DOHH2 (cell line): ENCODE results near the gene PSMB2.

Experiments
- EZH2phosphoT487 ChIP-seq: fragments of 200-600 bp; sonication (generic); IDR thresholded peaks from 2 replicates; pipeline ENCODE4 v1.6.1; 2017; ENCODE audit warnings: borderline replicate concordance, mild to moderate bottlenecking, antibody characterized with exemption, low read length, moderate library complexity, mixed read lengths
- TF ChIP-seq, protein P1 (sequence below): fragments of 200-600 bp; sonication (generic); IDR thresholded peaks from one replicate; pipeline ENCODE4 v1.5.1; 2014; ENCODE audit warnings: antibody characterized with exemption, mild to moderate bottlenecking, low read depth, low read length; ENCODE audit not compliant: poor library complexity, severe bottlenecking

DNA sequence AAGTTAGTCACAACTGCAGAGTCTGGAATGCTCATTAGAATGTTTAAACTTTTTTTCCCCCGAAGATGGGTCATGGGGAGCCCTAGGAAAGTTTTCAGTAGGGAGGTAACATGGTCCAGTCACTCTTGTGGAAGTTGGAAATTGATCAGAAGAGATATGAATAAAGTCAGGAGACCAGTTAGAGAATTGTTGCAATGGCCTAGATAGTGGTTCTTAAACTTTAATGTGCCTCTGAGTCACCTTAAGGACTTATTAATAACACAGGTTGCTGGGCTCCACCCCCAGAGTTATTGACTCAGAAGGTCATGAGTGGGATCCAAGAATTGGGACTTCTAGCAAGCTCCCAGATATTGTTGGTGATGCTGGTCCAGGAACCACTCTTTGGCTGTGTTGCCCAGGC lies 71.4 kb downstream of the PSMB2 start:
- TF ChIP-seq, protein P1, sequence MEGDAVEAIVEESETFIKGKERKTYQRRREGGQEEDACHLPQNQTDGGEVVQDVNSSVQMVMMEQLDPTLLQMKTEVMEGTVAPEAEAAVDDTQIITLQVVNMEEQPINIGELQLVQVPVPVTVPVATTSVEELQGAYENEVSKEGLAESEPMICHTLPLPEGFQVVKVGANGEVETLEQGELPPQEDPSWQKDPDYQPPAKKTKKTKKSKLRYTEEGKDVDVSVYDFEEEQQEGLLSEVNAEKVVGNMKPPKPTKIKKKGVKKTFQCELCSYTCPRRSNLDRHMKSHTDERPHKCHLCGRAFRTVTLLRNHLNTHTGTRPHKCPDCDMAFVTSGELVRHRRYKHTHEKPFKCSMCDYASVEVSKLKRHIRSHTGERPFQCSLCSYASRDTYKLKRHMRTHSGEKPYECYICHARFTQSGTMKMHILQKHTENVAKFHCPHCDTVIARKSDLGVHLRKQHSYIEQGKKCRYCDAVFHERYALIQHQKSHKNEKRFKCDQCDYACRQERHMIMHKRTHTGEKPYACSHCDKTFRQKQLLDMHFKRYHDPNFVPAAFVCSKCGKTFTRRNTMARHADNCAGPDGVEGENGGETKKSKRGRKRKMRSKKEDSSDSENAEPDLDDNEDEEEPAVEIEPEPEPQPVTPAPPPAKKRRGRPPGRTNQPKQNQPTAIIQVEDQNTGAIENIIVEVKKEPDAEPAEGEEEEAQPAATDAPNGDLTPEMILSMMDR = no peak
- TF ChIP-seq EZH2phosphoT487 = no peak
